ENCODE measurements around the gene CGB3.
A peak's percentile ranks its signal among the peaks of the same experiment; 100 is the strongest.

The CGB3 gene

GRCh38 chr19:49010453-49010852 lies 13.7 kb downstream of the CGB3 start:
- Mint-ChIP-seq H3K4me1 (no peaks in the 10 kb centered on the region), H3K9me3 (no peaks in the 10 kb centered on the region), H3K27me3 (no peaks in the 10 kb centered on the region), H3K4me3 (no peak overlapping the region), H3K36me3 (peaks cover 50% of the 10 kb centered on the region), H3K27ac (no peak overlapping the region)
- ATAC-seq, result no peak

DNA sequence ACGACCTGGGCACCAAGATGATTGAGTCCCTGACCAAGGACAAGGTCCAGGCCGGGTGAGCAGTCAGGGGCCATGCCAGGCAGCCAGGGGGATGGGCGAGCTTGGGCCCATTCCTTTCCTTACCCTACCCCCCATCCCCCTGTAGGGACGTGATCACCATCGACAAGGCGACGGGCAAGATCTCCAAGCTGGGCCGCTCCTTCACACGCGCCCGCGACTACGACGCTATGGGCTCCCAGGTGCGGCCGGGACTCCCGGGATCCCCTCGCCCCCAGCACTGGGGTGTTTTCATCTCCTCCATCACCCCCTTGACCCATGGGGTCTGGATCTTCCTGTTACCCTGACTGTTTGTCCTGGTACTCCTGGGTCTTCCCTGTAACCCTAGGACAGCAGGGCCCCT lies 14.3 kb downstream of the CGB3 start:
- Mint-ChIP-seq H3K27me3 (no peaks in the 10 kb centered on the region), H3K9me3 (no peaks in the 10 kb centered on the region), H3K36me3 (peaks cover 50% of the 10 kb centered on the region), H3K27ac (no peak overlapping the region), H3K4me1 (no peaks in the 10 kb centered on the region), H3K4me3 (no peak overlapping the region)
- no peak for ATAC-seq

- Mint-ChIP-seq H3K4me1 (no peaks in the 10 kb centered on the region), H3K9me3 (no peaks in the 10 kb centered on the region), H3K27me3 (no peaks in the 10 kb centered on the region), H3K36me3 (peaks cover 70% of the 10 kb centered on the region), H3K27ac (no peak overlapping the region), H3K4me3 (no peak overlapping the region)
- no peak for ATAC-seq
Measured at GRCh38 chr19:49006905-49007304, 17.2 kb downstream of the CGB3 start.

GRCh38 chr19:49004964-49005614 lies 19.0 kb downstream of the CGB3 start:
- Mint-ChIP-seq H3K9me3 (no peaks in the 10 kb centered on the region), H3K27me3 (no peaks in the 10 kb centered on the region), H3K27ac (no peak overlapping the region), H3K36me3 (peaks cover 55% of the 10 kb centered on the region), H3K4me1 (peaks cover under 1% of the 10 kb centered on the region), H3K4me3 (no peak overlapping the region)
- ATAC-seq, result no peak

GRCh38 chr19:49004133-49004532 lies 20.0 kb downstream of the CGB3 start:
- no peak for ATAC-seq
- H3K4me3 Mint-ChIP-seq, result no peak overlapping the region
- peaks cover 57% of the 10 kb centered on the region for H3K36me3 Mint-ChIP-seq
- H3K9me3 Mint-ChIP-seq, result no peaks in the 10 kb centered on the region
- H3K27me3 Mint-ChIP-seq, result no peaks in the 10 kb centered on the region
- H3K27ac Mint-ChIP-seq, result no peak overlapping the region
- H3K4me1 Mint-ChIP-seq, result peaks cover 9% of the 10 kb centered on the region

DNA sequence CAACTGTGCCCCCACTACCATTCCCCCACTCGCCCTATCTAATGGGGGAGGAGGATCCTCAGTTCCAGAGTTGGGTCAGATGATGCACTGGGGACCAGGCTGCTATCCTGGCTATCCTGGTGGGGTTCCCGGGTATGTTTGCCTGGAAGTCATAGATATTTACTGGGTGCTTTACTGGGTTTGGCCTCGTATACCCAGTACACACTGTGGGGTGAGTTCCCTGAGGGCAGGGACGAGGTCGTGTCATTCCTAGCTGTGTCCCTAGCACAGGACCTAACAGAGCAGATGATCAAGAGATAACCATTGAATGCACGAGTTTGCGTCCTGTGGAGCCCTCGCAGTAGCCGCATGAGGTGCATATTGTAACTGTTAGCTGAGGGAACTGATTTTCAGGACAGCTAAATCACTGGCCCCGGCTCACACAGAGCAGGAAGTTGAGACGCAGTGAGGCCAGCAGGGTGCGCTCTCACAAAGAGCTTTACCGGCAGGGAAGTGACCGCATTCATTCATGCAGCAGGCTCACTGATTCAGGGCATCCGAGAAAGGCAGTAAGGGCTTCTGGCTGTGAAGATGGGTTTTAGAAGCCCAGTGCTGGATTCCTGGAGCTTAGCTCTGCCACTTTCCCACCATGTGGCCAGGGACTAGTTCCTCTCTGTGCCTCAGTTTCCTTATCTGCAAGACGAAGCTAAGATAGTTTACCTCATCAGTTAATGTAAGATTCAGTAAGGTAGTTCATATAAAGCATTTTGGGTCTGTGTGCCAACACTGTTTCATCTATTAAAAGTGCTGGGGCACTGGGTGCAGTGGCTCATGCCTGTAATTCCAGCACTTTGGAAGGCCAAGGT lies 24.4 kb downstream of the CGB3 start:
- peaks cover 46% of the 10 kb centered on the region for H3K36me3 Mint-ChIP-seq
- H3K4me1 Mint-ChIP-seq, result peaks cover 32% of the 10 kb centered on the region
- ATAC-seq, result peak; percentile 80
- no peak overlapping the region for H3K27ac Mint-ChIP-seq
- H3K9me3 Mint-ChIP-seq, result no peaks in the 10 kb centered on the region
- no peak overlapping the region for H3K4me3 Mint-ChIP-seq
- H3K27me3 Mint-ChIP-seq, result no peaks in the 10 kb centered on the region

DNA sequence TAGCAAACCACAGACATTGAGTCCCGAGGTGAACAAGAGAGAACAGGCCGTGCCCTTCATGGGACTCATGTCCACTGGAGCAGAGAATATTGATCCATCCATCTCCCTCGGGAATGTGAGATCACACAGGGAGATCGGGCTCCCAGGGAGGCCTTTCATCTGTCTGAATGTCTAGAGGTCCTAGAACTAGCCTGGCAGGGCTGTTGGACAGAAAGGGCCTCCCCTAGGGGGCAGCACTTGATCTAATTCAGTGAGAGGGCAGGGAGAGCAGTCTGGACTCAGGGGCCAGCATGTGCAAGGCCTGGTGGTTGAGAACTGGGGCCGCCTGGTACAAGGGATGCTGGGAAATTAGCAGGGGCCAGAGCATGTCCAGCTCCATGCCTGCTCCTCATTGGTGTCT lies 26.2 kb downstream of the CGB3 start:
- no peak for ATAC-seq
- Mint-ChIP-seq H3K27me3 (no peaks in the 10 kb centered on the region), H3K27ac (no peak overlapping the region), H3K36me3 (peaks cover 36% of the 10 kb centered on the region), H3K4me1 (peaks cover 44% of the 10 kb centered on the region), H3K9me3 (no peaks in the 10 kb centered on the region), H3K4me3 (no peak overlapping the region)

GRCh38 chr19:48994035-48994386 lies 30.1 kb downstream of the CGB3 start:
- peaks cover 60% of the 10 kb centered on the region for H3K4me1 Mint-ChIP-seq
- no peaks in the 10 kb centered on the region for H3K9me3 Mint-ChIP-seq
- no peak for ATAC-seq
- H3K27me3 Mint-ChIP-seq, result no peaks in the 10 kb centered on the region
- peak overlapping the region; percentile 93 for H3K27ac Mint-ChIP-seq
- H3K36me3 Mint-ChIP-seq, result peaks cover 35% of the 10 kb centered on the region
- H3K4me3 Mint-ChIP-seq, result peak overlapping the region; percentile 88

GRCh38 chr19:48993175-48994034 lies 30.7 kb downstream of the CGB3 start, which contains the start of the genes GYS1 and RUVBL2:
Gene GYS1, minus strand, starts transcription at chr19:48993309. Its CDS starts 197 bp downstream, at chr19:48993112.
Gene RUVBL2, plus strand, starts transcription at chr19:48993887. Its CDS starts 25 bp downstream, at chr19:48993912.
- H3K4me1 Mint-ChIP-seq, result peaks cover 60% of the 10 kb centered on the region
- peak; percentile 98 for ATAC-seq
- peak within 1 kb of the TSS; percentile 93 for H3K27ac Mint-ChIP-seq
- H3K9me3 Mint-ChIP-seq, result no peaks in the 10 kb centered on the region
- H3K36me3 Mint-ChIP-seq, result peaks cover 39% of the 10 kb centered on the region
- peak within 1 kb of the TSS; percentile 88 for H3K4me3 Mint-ChIP-seq
- no peaks in the 10 kb centered on the region for H3K27me3 Mint-ChIP-seq

GRCh38 chr19:48992581-48993174 lies 31.5 kb downstream of the CGB3 start:
- Mint-ChIP-seq H3K4me3 (peak overlapping the region; percentile 88), H3K27ac (peak overlapping the region; percentile 93), H3K4me1 (peaks cover 61% of the 10 kb centered on the region), H3K27me3 (no peaks in the 10 kb centered on the region), H3K9me3 (no peaks in the 10 kb centered on the region), H3K36me3 (peaks cover 43% of the 10 kb centered on the region)
- no peak for ATAC-seq

- Mint-ChIP-seq H3K27ac (peak overlapping the region; percentile 93), H3K9me3 (no peaks in the 10 kb centered on the region), H3K27me3 (no peaks in the 10 kb centered on the region), H3K4me3 (peak overlapping the region; percentile 88), H3K36me3 (peaks cover 48% of the 10 kb centered on the region), H3K4me1 (peaks cover 62% of the 10 kb centered on the region)
- ATAC-seq, result no peak
Measured at GRCh38 chr19:48991873-48992580, 32.1 kb downstream of the CGB3 start.

DNA sequence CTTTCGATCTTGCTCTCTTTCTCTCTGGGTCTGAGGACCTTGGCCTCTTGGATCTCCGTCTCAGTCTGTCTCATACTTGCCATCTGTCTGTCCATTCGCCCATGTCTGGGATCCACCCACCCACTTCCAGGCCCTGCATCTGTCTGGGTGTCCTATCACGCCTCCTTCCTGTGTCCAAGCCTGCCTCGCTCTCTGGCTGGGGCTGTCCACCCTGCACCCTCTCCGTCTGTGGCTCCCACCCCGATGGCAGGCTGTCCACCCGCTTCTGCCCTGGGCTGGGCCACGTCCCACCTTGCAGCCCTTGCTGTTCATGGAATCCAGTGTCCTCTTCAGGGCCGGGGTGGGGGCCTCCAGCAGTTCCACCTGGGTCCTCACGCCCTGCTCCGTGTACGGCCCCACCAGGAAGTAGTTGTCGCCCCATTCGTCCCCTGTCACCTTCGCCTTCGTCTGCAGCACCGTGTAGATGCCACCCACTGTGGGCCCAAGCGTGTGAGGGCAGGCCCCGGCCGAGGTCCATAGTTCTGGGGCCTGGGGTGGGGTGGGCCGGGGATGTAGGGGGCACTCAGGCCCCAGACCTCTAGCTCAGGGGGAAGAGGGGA lies 33.0 kb downstream of the CGB3 start:
- Mint-ChIP-seq H3K4me1 (peaks cover 60% of the 10 kb centered on the region), H3K27me3 (no peaks in the 10 kb centered on the region), H3K4me3 (no peak overlapping the region), H3K36me3 (peaks cover 53% of the 10 kb centered on the region), H3K27ac (peak overlapping the region; percentile 33), H3K9me3 (no peaks in the 10 kb centered on the region)
- ATAC-seq, result no peak

- Mint-ChIP-seq H3K27ac (peak overlapping the region; percentile 33), H3K4me3 (no peak overlapping the region), H3K9me3 (no peaks in the 10 kb centered on the region), H3K27me3 (no peaks in the 10 kb centered on the region), H3K36me3 (peaks cover 58% of the 10 kb centered on the region), H3K4me1 (peaks cover 59% of the 10 kb centered on the region)
- ATAC-seq, result no peak
Measured at GRCh38 chr19:48990400-48990799, 33.7 kb downstream of the CGB3 start.

GRCh38 chr19:48989701-48990291 lies 34.3 kb downstream of the CGB3 start:
- no peaks in the 10 kb centered on the region for H3K27me3 Mint-ChIP-seq
- peaks cover 59% of the 10 kb centered on the region for H3K36me3 Mint-ChIP-seq
- peak overlapping the region; percentile 33 for H3K27ac Mint-ChIP-seq
- H3K4me1 Mint-ChIP-seq, result peaks cover 53% of the 10 kb centered on the region
- no peaks in the 10 kb centered on the region for H3K9me3 Mint-ChIP-seq
- ATAC-seq, result no peak
- H3K4me3 Mint-ChIP-seq, result no peak overlapping the region
